H1 (cell line): ENCODE results near the gene OSTN. TPM values are rescaled to one million over a fixed set of nuclear protein-coding genes. Genes with fewer than 3 reads are reported as not detected.

Source experiments
- ATF3 ChIP-seq: IDR thresholded peaks from 2 replicates; pipeline ENCODE4 v1.6.1; 2011; ENCODE audit warnings: low read depth, mild to moderate bottlenecking, low read length; ENCODE audit not compliant: insufficient read depth
- CHD7 ChIP-seq: fragments of 300-600 bp; sonication (generic); IDR thresholded peaks from 2 replicates; pipeline ENCODE4 v1.7.1; 2012; ENCODE audit warnings: low read length, moderate library complexity, mild to moderate bottlenecking, inconsistent platforms; ENCODE audit not compliant: insufficient replicate concordance
- EGR1 ChIP-seq: IDR thresholded peaks from 2 replicates; pipeline ENCODE4 v1.6.1; 2011; ENCODE audit warnings: low read depth, low read length, borderline replicate concordance
- EZH2 ChIP-seq: fragments of 200-600 bp; sonication (generic); IDR thresholded peaks from 2 replicates; pipeline ENCODE4 v1.7.1; 2012; ENCODE audit warnings: low read depth, mild to moderate bottlenecking, moderate library complexity, low read length, inconsistent platforms; ENCODE audit not compliant: severe bottlenecking
- HDAC2 ChIP-seq, 2 experiments: fragments of 300-600 bp in 1 of 2; sonication (generic) in 1 of 2; IDR thresholded peaks; 2 replicates each; pipeline ENCODE4 v1.6.1; 2011 to 2012; ENCODE audit warnings: low read depth in 2 of 2, low read length in 2 of 2, mild to moderate bottlenecking in 2 of 2, moderate library complexity in 2 of 2, borderline replicate concordance in 1 of 2, inconsistent platforms in 1 of 2
- RAD21 ChIP-seq, 2 experiments: IDR thresholded peaks in 1 of 2; conservative IDR thresholded peaks in 1 of 2; 2 replicates each; pipeline ENCODE4 v1.6.1; 2011; ENCODE audit warnings: low read depth in 2 of 2, low read length in 2 of 2, improper control_type of control experiment in 1 of 2, inconsistent platforms in 1 of 2, mild to moderate bottlenecking in 1 of 2, moderate library complexity in 1 of 2
- TEAD4 ChIP-seq: IDR thresholded peaks from 2 replicates; pipeline ENCODE4 v1.6.1; 2012; ENCODE audit warnings: low read depth, low read length, inconsistent platforms, mixed read lengths
- YY1 ChIP-seq: IDR thresholded peaks from 2 replicates; pipeline ENCODE4 v1.6.1; 2011; ENCODE audit warnings: low read depth, mild to moderate bottlenecking, low read length
- polyA plus RNA-seq, 7 experiments: library from polyadenylated mRNA; depleted of rRNA in 3 of 7; stranded (reverse) in 5 of 7; unstranded in 2 of 7; fragments of >200 nt in 5 of 7; fragments of 200-250 nt in 2 of 7; gene quantifications; 1 replicate in 5 of 7; 2 replicates in 1 of 7; 4 replicates in 1 of 7; pipeline versions ENCODE4 v1.2.1 to v1.2.3, GENCODE V29; 2011 to 2013; ENCODE audit warnings: missing spikeins in 2 of 7, mixed read lengths in 2 of 7
- total RNA-seq: library from RNA; stranded (reverse); fragmentation: NEBNext Ultra II Directional; extraction: Animal tissue kit (Norgen Biotek cat#: 25700); gene quantifications from 2 replicates; pipeline ENCODE4 v1.2.1, GENCODE V29; 2021

The OSTN gene
- total and polyA plus RNA-seq, 2 of the 8 experiments (the other 6 are each of a cell fraction or from before 2014, with no cell fraction given) = not detected

DNA sequence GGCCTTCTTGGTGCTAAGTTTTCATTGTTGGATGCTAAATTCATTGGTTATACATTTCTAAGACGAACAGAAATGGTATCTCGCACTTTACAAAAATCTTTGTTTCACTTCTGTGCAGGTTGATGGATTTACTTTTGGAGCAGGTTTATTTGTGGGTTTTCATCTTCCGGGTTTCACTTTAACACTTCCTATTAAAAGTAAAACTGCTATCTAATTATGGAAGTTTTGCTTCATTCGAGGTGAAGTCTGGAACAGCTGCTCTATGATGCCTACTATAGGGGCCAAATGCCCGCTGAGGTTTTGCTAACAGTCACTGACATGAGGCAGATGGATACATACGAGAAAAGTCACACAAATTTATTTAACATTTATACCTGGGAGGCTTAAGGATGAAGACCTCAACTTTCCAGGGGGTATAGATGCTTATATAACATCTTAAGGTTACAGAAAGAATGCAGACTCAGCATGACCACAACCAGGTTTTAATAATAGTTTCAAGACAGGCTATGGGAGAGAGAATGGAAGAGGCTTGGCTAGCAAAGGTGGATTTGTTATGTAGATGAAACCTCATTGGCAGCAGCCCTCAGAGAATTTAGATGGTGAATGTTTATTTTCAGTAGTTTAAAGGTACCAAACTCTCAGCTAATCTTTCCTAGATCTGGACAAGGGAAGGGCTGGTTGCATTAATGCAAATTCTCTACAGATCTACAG is 54.2 kb downstream of the OSTN start (continued):
- TF ChIP-seq CHD7 (peak; percentile 74), TEAD4 (peak; percentile 20; the same call in 1 of the 2 replicates), HDAC2 (IDR thresholded peaks at IDR 0.05; ENCODE audit: borderline replicate concordance in 1 of 2, low read depth in 2 of 2, low read length in 2 of 2) (no peak), EGR1 (no peak), YY1 (no peak), ATF3 (no peak), EZH2 (no peak), RAD21 (IDR thresholded peaks at IDR 0.05 in 1 of 2, conservative IDR thresholded peaks at IDR 0.05 in 1 of 2; ENCODE audit: low read depth in 2 of 2, low read length in 2 of 2) (no peak)
